DMS79 (cell line): ENCODE data around the gene TGFBR2.

Source experiments
- DNase-seq: peaks from one replicate; lab custom pipeline; 2025; lab: John Stamatoyannopoulos, UW

The TGFBR2 gene

DNA sequence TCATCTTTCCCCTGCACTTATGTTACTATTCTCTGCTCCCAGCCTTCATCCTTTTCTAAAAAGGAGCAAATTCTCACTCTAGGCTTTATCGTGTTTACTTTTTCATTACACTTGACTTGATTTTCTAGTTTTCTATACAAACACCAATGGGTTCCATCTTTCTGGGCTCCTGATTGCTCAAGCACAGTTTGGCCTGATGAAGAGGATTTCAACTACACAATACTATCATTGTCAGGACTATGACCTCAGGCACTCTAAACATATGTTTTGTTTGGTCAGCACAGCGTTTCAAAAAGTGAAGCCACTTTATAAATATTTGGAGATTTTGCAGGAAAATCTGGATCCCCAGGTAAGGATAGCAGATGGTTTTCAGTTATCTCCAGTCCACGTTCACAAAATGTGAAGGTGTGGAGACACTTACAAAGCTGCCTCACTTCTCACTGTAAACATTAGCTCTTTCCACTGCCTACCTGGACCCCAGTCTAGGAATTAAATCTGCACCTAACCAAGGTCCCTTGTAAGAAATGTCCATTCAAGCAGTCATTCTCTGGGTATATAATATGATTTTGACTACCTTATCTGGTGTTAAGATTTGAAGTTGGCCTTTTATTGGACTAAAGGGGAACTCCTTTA is 86.2 kb downstream of the TGFBR2 start:
- DNase-seq = no peak

- no peak for DNase-seq
Measured at GRCh38 chr3:30693470-30694120, 87.2 kb downstream of the TGFBR2 start.

GRCh38 chr3:30694148-30694547 is 87.7 kb downstream of the TGFBR2 start:
- no peak for DNase-seq

GRCh38 chr3:30694668-30695067 is 88.3 kb downstream of the TGFBR2 start:
- DNase-seq = no peak

DNA sequence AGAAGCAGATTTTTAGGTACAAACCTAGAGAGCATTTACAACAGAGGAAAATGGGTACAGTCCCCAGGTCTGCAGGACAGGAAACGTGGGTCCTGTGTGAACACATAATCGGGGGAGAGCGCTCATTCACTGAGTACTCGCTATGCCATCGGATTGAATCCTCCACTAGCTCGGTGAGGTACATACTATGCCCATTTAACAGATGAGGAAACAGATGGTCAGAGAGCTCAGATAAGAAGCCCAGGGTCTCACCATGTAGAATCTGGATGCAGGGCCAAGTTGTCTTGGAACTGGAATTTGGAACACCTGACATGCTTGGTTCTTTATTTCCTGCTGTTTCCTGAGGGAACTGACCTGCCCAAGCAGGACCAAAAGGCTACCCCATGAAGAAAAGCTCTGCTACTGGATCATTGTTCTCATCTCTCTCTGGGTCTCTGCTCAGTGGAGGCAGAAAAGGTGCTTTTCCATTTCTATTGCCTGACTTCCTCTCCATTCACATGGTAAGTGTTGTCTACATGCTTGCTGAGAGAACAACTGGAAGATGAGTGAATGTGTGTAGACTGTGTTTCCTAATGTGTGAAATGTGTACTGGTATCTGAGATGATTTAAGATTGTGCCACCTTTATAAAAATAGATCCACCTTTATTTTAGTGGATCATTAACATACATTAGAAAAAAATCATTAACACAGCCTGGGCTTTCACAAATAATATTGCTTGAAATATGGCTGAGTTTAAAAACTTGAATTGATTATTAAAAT is 89.1 kb downstream of the TGFBR2 start:
- DNase-seq = no peak

DNA sequence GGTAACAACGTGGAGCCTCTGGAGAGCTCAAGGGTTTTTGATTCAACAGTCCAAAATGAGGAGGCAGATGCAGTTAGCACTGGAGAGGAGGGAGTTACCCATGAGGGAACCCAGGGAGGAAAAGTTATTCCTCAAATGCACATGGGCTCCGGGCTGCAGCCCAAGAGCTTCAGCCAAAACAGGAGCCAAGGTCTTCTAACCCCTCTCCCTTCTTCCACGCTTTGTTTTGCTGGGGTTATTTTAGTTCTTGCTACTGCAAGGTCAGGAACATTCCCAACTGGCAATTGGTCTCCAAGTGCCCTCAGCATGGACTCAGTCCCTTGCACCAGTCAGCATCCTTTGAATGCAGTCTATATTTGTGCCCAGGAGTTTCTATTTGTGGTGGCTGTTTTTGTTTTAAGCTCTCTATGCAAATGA is 90.0 kb downstream of the TGFBR2 start:
- no peak for DNase-seq

GRCh38 chr3:30696896-30697295 is 90.5 kb downstream of the TGFBR2 start:
- DNase-seq = no peak

DNA sequence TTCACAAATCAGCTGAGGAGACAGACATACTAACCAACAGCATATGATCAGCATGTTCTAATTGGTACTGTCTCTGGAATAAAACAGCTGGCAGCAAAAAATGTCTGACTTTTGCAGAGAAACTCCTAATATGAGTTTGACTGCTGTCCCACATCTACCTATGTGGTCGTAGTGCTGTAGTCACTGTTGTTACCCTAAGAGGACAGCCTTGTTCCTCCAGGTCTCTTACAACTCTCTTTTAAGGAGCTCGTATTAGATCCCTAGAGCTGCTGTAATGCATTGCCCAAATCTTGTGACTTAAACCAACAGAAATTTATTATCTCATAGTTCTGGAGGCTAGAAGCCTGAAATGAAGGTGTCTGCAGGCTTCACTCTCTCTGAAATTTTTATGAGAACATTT is 92.1 kb downstream of the TGFBR2 start:
- no peak for DNase-seq

DNA sequence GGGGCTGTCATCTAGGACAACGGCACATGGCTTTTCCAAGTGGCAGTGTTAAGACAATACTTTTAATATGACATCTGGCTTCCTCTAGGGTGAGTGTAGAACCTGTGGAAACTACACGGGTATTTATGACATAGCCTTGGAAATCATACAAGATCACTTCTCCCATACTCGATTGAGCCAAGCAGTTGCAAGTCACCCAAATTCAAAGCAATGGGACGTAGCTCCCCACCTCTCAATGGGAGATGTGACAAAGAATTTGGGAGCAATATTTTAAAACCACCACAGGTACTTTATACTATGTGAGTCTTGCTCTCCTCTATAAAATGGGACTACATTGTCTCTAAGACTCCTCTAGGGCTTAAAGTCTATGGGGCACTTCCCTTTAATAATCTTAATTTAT is 93.5 kb downstream of the TGFBR2 start:
- no peak for DNase-seq

GRCh38 chr3:30700702-30701321 is 94.4 kb downstream of the TGFBR2 start:
- DNase-seq = no peak

- DNase-seq = no peak
Measured at GRCh38 chr3:30702038-30702827, 95.8 kb downstream of the TGFBR2 start.

- no peak for DNase-seq
Measured at GRCh38 chr3:30702828-30703397, 96.5 kb downstream of the TGFBR2 start.

GRCh38 chr3:30704931-30705890 is 98.8 kb downstream of the TGFBR2 start:
- DNase-seq = no peak

- no peak for DNase-seq
Measured at GRCh38 chr3:30707825-30708224, 101.4 kb downstream of the TGFBR2 start.

DNA sequence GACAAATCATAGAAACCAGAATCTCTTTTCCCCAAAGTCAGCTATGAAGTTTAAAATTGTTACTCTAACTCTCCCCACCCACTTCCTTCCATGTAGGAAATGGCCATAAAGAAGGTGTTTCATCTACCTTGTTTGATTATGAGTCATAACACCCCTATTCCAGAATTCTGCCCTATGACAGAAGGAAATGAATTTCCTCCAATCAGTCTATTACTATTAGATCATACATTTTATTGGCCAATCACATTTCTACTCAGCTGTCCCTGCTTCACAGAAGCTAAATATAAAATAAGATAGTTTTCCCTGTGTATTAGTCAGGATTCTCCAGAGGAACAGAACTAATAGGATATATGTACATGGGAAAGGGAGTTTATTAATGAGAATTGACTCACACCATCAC is 102.1 kb downstream of the TGFBR2 start:
- no peak for DNase-seq

- DNase-seq = no peak
Measured at GRCh38 chr3:30710017-30710416, 103.6 kb downstream of the TGFBR2 start.

DNA sequence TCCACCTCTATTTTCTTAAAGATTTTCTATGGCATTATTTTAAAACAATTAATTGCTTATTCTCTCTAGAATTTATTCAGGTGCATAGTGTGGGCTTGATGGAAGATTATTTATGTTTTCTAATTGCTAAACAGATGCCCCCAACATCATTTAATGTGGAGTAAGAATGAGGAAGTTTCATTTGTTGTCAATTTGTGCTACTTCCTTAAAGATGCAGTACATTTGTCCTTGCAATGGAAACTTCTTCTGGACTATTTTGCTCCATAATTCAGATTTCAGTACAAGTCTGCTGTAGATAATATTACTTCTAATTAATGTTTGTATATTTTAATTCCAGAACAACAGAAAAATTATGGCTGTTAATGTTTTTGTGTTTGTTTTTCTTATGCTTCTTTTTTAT is 104.8 kb downstream of the TGFBR2 start:
- no peak for DNase-seq

DNA sequence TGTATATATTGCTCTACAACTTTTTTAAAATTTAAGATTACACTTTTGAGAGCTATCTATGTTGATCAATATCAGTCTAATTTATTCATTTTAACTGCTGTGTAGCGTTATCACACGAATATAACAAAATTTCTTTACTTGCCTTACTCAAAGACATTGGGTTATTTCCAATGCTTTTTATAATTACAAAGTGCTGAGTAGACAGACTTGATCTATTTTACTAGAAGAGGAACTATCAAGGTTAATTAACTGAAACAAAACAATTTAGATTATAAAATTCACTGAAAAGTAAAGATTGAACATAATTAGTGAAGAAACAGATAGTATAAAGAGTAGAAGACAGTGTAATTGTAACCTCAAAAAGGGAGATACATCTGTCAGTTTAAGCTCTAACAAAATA is 105.5 kb downstream of the TGFBR2 start:
- DNase-seq = no peak

- DNase-seq = no peak
Measured at GRCh38 chr3:30712991-30713390, 106.6 kb downstream of the TGFBR2 start.

DNA sequence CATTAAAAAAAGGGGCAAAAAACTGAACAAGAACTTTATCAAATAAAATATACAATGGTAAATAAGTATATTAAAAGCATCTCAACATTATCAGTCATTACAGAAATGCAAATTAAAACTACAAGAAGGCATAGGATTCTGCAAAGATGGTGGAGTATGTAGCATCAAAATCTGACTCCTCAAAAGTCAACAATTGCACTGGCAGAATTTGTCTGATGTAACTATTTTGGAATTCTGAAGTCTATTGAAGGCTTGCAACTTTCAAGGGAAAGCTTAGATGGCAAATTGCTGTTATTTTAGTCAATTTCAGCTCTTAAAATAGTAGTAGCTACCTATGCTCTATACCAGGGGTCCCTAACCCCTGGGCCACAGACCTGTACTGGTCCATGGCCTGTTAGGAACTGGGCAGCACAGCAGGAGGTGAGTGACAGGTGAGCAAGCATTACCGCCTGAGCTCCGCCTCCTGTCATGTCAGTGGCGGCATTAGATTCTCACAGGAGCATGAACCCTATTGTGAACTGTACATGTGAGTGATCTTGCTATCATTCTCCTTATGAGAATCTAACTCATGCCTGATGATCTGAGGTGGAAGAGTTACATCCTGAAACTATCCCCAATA is 107.6 kb downstream of the TGFBR2 start:
- DNase-seq = no peak
